Endometrial microvascular endothelial cells (primary cell): ENCODE measurements around the gene CETN2. TPM values are rescaled to one million over a fixed set of nuclear protein-coding genes. Genes with fewer than 3 reads are reported as not detected.
"Not testable (repeated sequence)": the region's sequence is repeated elsewhere in the genome, so short reads cannot be mapped to it uniquely, and the experiment has no call there.

Experiments
- in situ Hi-C: cut with HindIII; loops from 2 replicates; pipeline ENCODE4 v1.10.0; 2017; ENCODE audit warnings: low sequenced_read_pairs, low pct_unique_long_range_greater_than_20kb; ENCODE audit errors: inconsistent ontology term
- total RNA-seq: library from RNA; depleted of rRNA; stranded (reverse); fragments of >200 nt; gene quantifications from one replicate; pipeline ENCODE4 v1.2.3, GENCODE V29; 2015; ENCODE audit errors: inconsistent ontology term

The CETN2 gene
- total RNA-seq, 1 donor from 2014 or later: 23.4 TPM

DNA sequence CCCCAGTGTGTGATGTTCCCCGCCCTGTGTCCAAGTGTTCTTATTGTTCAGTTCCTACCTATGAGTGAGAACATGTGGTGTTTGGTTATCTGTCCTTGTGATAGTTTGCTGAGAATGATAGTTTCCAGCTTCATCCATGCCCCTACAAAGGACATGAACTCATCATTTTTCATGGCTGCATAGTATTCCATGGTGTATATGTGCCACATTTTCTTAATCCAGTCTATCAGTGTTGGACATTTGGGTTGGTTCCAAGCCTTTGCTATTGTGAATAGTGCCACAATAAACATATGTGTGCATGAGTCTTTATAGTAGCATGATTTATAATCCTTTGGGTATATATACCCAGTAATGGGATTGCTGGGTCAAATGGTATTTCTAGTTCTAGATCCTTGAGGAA, 4.9 kb upstream of the CETN2 start:
- in situ Hi-C loops: not testable (repeated sequence)

DNA sequence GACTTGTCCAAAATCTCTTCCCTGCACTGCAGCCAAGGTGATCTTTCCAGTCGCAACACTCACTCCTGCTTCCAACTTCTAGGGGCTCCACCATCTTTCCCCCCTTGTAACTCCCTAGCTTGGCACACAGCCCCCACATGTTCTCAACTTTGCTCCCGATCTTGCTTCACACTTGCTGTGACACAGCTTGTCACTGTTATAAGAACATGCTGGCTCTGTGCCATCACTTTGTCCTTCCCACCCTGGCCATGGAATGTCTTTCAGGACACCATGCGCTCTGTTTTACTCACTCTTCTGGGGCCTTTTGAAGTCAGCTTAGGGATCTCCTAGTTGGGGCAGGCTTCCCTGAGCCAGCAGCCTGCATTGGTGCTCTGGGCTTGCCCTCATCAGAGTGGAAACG, 2.8 kb upstream of the CETN2 start:
- in situ Hi-C loops: no loop called here

DNA sequence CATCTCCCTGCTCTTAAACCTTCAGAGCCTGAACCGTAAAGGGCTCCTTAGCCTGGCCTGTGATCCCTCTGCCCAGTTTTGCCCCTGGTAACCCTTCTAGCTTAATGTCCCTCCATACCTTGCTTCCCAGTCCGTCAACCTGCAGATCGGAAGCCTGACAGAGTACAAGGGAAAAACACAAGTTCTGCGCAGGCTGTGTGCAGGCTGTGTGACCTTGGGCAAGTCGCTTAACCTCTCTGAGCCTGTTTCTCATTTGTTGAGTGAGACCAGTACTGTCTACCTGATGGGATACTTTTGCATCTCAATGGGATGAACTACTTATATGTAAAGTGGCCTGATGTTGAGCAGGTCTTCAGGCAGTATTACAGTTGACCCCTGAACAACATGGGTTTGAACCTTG, 2.0 kb upstream of the CETN2 start:
- in situ Hi-C loops: no loop called here

DNA sequence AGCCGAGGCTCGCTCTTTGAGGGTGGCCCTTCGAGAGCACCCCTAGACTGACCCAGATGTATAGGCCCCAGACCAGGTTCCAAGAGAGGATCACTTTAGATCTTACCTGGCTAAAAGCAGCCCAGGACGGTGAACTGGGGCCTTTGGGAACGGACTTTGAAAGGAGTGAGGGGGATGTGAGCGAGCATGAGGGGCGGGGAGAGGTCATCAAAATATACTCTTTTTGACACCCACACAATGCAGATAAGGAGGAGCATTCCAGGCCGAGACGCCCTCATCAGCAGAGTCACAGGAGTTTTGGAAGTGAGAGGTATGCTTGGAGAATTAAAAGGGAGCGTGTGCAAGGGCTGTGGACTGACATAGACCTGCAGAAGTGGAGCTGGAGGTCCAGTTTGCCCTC, 834 bp upstream of the CETN2 start:
- in situ Hi-C loops: no loop called here

DNA sequence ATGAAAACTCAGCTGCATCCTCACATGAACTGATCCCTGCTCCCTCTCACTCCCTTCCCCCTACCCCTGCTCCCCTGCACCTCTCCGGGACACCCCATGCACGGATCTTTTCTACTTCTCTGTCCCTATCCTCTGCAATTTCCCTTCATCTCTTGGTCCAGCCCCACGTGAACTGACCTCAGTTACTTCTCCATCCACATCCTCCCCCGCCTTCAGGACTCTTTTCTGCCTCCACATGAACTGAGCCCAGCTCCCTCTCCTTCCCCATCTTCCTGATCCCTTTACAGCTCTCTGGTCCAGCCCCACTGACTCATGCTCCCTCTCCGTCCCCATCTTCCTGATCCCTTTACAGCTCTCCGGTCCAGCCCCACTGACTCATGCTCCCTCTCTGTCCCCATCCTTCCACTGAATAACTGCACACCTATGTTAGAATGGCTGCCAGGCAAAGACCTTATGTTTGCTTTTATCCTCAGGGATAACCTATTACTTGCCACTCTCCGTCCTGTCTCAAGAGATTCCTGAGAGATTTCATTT, 5.6 kb downstream of the CETN2 start:
- in situ Hi-C loops: no loop called here

DNA sequence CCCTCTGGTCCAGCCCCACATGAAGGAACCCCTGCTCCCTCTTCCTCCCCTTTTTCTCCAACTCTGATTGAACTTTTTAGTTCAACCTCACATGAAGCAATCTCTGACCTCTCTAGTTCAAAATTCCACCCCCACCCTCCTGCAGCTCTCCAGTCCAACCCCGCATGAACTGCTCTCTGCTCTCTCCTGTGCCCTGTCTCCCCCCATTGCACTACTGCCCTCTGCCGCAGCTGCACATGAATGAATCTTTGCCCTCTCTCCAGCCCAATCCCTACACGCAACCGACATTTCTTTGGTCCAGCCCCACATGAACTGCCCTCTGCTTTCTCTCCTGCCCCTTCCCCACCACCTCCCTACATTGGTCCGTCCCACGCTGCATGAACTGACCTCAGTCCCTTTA, 6.9 kb downstream of the CETN2 start:
- in situ Hi-C loops: no loop called here

DNA sequence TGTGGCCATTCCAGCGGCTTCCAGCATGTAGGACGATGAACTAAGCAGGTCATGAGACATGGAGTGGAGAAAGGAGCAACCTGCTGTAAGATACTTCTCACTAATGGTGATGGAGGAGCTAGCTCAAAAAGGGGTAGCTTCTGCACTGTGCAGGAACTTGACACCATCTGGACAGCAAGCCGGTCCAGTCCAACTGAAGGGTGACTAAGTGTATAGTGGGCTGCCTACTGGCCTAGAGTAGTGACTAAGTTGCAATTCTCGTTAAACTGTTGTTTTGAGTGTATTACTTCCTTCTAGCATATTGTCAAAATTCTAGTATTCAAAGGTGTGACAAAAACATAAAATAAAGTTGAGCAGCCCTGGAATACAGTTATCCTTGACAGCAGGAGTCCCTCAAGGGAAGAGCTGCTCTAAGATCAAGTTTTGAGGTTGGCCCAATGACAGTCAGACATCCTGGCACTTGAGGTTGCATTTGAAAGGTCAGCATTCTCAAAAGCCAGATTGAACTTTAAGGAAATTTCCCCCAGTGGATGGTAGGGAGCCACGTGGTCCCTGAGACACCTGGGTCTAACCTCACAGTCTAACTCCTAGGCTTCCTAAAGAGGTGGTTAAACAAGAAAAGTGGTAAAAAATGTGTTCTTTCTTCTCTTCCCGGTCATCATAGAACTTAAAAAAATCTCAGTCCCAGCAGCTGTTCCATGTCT, 8.0 kb downstream of the CETN2 start:
- in situ Hi-C loops: no loop called here

DNA sequence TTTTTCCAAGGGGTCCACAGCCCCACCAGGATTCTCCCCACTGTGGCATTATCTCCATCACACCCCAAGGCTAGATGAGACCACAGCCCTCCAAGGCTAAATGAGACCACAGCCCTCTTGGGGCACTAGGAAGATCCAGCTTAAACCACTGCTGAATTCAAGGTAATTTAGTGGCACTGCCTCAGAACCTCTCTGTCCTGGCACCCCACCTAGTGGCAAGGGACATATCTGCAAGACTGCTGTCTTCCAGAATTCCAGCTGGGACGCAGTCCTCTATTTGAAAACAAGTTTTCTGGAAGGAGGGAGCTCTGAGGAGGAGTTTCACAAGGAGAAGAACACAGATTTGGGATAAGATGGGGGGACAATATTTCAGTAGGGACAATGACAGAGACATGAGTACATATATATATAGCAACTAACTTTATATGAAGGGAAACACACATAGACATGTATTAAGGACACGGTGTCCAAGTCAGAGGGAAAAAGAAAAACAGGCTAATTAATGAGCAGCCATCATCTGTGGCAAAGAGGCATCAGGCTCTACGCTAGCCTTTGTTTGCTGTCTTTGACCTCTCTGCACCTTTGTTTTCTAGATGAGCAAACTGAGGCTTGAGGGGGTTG, 9.3 kb downstream of the CETN2 start:
- in situ Hi-C loops: no loop called here

DNA sequence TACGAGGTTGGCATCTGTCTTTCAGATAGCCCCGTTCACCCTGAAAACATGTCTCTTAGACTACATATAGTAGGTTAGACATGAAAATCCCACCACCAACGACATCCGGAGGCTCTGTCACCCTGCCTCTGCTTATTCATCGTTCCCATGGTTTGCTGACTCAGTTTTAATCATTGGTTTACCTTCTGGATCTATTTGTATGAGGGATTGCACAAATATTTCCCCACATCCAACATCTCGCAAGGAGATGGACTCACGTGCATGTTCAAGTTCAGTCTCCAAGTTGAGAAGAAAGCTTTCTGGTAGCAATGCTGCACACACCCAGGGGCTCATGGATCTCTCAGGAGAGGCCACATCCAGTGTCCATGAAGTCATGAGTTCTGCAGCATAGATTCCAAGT, 10.8 kb downstream of the CETN2 start:
- in situ Hi-C loops: no loop called here

DNA sequence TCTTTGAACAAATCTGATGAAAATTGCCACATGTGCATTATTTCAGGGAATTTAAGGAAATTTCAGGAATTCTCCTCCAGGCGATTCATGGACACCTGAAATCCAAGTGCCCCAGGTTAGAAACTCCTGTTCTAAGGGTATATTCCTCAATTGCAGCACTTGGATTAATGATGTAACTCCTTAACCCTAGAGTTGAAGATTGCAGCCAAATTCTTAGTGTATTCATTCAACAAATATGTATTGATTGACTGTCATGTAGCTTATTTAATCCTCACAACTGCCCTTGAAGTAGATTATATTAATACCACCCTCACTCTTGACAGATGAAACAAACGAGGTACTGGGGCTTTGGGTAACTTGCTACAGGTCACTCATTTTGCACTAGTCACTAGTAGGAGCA, 11.3 kb downstream of the CETN2 start:
- in situ Hi-C loops: no loop called here

DNA sequence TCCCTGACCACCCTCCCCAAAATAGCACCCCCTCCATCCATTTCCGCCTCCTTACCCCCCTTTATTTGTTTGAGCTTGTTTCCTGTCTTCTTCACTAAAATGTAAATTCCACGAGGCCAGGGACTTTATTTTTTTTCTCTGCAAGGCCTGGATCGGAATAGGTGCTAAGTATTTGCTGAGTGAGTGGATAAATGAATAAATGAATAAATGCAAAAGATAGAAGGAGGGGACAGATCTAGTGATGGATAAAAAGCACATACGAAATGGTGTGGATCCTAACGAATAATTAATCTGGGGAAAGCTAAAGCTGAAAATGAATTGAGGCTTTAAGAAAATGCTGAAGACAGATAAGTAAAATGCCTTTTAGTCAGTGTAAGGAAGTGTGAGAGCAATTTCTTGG, 12.2 kb downstream of the CETN2 start:
- in situ Hi-C loops: no loop called here

DNA sequence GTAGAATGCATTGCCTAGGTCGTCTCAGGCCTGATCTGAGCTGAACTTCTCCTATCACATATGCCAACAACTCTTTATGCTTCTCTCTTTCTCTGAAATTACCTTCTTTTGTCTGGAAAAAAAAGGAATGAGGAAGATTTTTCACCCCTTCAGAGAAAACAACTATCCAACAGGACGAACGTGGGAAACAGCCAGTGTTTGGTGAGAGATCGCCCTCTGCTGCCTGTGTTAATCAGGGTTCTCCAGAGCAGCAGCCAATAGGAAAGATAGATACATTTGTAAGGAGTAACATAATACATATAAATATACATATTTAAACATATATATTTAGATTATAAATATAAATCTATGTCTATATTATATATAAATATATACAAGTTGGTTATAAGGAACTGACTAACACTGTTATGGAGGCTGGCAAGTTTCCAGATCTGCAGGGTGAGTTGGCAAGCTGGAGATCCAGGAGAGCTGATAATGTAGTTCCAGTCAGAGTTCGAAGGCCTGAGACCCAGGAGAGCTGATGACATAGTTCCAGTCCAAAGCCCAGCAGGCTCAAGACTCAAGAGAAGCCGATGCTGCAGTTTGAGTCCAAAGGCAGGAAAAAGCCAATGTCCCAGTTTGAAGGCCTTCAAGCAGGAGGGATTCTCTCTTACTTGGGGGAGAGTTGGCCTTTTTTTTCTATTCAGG, 13.3 kb downstream of the CETN2 start:
- in situ Hi-C loops: no loop called here

DNA sequence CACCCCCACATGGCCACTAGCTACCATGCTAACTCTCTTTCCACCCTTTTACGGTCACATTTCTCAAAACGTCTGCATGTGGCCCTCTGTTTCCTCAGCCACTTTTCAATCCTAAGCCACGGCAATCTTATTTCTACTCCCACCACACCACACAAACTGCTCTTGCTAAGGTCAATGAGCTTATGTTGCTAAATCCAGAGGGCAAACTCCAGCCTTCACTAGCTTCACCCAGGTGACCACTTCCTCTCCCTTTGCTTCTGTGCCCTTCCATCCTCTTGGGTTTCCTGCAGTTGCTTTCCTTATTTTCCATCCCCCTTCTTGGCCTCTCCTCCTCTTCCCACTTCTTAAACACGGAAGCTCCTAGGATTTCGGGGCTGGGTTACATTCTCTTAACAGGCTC, 16.5 kb downstream of the CETN2 start:
- in situ Hi-C loops: no loop called here

DNA sequence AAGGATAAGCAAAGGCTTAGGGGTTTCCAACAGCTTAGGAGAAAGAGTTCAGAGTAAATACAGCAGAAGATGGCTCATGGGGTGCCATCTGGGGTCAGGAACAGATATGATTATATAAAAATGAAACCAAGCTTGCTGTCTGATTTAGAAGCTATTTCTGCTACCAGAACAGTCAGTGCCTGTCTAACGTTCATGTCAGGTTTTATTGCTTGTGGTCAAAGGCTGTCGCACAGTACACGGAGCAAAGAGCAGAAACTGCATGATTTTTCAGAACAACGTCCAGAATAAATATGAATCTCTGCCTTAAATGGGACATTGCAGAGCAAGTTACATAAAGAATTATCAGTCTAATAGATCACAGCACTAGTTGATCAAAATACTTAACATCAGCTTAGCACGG, 17.4 kb downstream of the CETN2 start:
- in situ Hi-C loops: no loop called here

DNA sequence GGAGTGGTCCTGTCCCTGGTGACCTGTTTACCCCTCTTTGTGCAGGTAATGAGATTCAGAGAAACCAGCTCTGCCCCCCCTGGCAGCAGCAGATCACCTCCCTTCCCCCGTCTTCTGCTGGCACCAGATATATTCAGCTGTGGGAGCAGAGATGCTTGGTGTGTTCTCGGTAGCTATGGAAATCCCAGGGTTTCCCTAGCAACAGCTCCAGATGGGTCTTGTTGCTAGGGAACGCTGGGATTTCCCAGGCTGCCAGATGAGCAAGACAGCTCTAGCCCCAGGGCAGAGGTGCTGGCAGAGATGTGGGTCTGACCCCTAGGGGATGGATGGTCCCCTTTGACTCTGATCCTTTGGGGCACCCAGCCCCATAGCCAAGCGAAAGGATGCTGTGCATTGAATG, 20.2 kb downstream of the CETN2 start:
- in situ Hi-C loops: no loop called here

DNA sequence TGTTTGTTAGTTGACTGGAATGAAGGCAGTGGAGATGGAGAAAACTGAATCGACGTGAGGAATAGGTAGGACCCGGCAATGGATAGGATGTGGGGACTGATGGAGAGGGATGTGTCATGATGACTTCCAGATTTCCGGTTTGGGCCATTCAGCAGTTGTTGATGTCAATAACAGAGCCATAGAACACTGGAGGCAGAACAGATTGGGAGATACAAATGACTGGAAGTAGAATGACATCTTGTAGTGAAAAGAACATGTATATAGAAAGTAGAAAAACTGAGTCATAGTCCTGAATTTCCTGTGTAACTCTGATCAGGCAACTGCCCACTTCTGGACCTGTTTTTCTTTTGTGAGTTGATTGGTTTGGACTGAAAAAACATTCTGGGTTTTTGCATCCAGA, 24.5 kb downstream of the CETN2 start:
- in situ Hi-C loops: no loop called here

DNA sequence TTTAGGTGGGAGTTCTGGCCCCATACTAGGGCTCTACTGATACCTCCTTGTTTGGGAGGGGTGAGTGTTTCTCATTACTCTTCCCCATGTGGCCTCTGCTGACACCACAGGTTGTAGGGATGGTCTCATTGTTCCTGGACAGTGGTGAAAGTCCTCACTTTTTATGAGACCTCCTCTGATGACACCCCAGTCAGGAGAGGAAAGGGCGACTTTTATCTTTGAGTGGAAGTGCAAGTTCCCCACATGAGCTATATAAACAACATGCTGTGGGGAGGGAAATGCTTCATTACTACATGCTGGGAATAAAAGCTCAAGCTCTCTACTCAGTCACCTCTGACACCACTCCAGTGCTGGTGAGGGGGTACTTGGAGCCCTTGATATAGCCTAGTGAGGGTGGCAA, 31.6 kb downstream of the CETN2 start:
- in situ Hi-C loops: no loop called here

DNA sequence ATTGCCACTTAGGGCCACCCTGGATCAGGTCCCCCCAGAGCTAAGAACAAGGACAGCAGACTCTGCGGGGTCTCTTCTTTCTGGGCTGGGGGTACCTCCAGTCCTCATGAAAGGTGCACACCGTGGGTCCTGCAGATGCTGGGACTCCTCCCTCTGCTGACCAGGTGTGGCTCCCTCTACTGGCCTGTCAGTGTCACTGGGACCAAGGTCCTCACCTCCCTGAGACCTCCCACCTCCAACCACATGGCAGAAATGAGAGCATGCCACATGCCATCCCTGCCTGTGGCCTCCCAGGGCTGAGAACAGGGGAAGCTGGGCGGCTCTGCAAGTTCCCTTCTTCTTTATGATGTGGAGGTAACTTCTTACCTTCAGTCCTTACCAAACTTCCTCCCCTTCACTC, 43.5 kb downstream of the CETN2 start:
- in situ Hi-C loops: not testable (repeated sequence)
